H1 (cell line): ENCODE results near the gene FIGNL1.

Source experiments
- BRCA1 ChIP-seq: IDR thresholded peaks from 2 replicates; pipeline ENCODE4 v1.6.1; 2012; ENCODE audit warnings: low read depth, low read length, improper control_type of control experiment
- CHD2 ChIP-seq: IDR thresholded peaks from 2 replicates; pipeline ENCODE4 v1.6.1; 2012; ENCODE audit warnings: low read length, improper control_type of control experiment
- GTF2F1 ChIP-seq: IDR thresholded peaks from 2 replicates; pipeline ENCODE4 v1.6.1; 2012; ENCODE audit warnings: low read depth, low read length, improper control_type of control experiment, borderline replicate concordance
- KDM5A ChIP-seq: fragments of 200-600 bp; IDR thresholded peaks from 2 replicates; pipeline ENCODE4 v1.7.1; 2012; ENCODE audit warnings: mild to moderate bottlenecking, low read length, inconsistent platforms, mixed read lengths
- POLR2A ChIP-seq, 2 experiments: IDR thresholded peaks; 1 replicate in 1 of 2; 2 replicates in 1 of 2; pipeline ENCODE4 v1.6.1; 2011; ENCODE audit warnings: low read depth in 2 of 2, low read length in 2 of 2, mild to moderate bottlenecking in 2 of 2; ENCODE audit errors: control extremely low read depth in 1 of 2
- POLR2AphosphoS5 ChIP-seq: IDR thresholded peaks from 2 replicates; pipeline ENCODE4 v1.6.1; 2011; ENCODE audit warnings: low read depth, low read length
- TAF1 ChIP-seq: IDR thresholded peaks from 2 replicates; pipeline ENCODE4 v1.6.1; 2011; ENCODE audit warnings: mild to moderate bottlenecking, low read depth, low read length
- TF ChIP-seq, protein P1 (sequence below), 3 experiments: IDR thresholded peaks; 1 replicate in 2 of 3; 2 replicates in 1 of 3; pipeline versions ENCODE4 v1.5.1 to v1.6.1; 2011; ENCODE audit warnings: low read length in 3 of 3, mild to moderate bottlenecking in 3 of 3, inconsistent platforms in 2 of 3, low read depth in 1 of 3, moderate library complexity in 1 of 3; ENCODE audit not compliant: insufficient read depth in 1 of 3; ENCODE audit errors: control extremely low read depth in 1 of 3
- TF ChIP-seq, protein P2 (sequence below): IDR thresholded peaks from 2 replicates; pipeline ENCODE4 v1.6.1; 2011; ENCODE audit warnings: low read depth, mild to moderate bottlenecking, low read length; ENCODE audit not compliant: insufficient read depth
- TF ChIP-seq, protein P3 (sequence below): IDR thresholded peaks from 2 replicates; pipeline ENCODE4 v1.6.1; 2012; ENCODE audit warnings: inconsistent platforms
- TF ChIP-seq, protein P4 (sequence below): IDR thresholded peaks from 2 replicates; pipeline ENCODE4 v1.6.1; 2012; ENCODE audit warnings: inconsistent platforms

DNA sequence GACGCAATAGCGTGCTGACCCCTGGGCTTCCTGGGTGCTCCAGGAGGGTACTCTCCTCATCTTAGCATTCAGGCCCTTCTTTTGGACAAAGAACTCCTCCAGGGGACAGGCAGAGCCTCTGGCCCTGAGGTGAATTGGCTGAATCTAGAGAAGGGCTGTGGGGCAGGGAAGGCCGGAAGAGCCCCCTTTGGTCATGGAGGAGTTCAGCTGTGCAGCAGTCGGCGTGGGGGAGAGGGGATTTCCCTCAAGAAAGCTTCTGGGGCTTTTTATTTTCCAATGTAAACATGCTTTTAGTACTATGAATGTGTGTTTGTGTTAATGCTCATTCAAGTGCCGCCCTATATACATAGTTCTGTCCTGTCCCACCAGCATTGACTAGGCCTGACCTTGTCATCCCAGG, 38.8 kb downstream of the FIGNL1 start:
- no peak for TF ChIP-seq POLR2AphosphoS5
- TF ChIP-seq, protein P1, sequence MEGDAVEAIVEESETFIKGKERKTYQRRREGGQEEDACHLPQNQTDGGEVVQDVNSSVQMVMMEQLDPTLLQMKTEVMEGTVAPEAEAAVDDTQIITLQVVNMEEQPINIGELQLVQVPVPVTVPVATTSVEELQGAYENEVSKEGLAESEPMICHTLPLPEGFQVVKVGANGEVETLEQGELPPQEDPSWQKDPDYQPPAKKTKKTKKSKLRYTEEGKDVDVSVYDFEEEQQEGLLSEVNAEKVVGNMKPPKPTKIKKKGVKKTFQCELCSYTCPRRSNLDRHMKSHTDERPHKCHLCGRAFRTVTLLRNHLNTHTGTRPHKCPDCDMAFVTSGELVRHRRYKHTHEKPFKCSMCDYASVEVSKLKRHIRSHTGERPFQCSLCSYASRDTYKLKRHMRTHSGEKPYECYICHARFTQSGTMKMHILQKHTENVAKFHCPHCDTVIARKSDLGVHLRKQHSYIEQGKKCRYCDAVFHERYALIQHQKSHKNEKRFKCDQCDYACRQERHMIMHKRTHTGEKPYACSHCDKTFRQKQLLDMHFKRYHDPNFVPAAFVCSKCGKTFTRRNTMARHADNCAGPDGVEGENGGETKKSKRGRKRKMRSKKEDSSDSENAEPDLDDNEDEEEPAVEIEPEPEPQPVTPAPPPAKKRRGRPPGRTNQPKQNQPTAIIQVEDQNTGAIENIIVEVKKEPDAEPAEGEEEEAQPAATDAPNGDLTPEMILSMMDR (IDR thresholded peaks at IDR 0.05; ENCODE audit: control extremely low read depth in 1 of 3, insufficient read depth in 1 of 3, low read depth in 1 of 3, low read length in 3 of 3): no peak
- TF ChIP-seq KDM5A: no peak
- no peak for TF ChIP-seq POLR2A (IDR thresholded peaks at IDR 0.05; ENCODE audit: control extremely low read depth in 1 of 2, low read depth in 2 of 2, low read length in 2 of 2)
- no peak for TF ChIP-seq TAF1
- no peak for TF ChIP-seq CHD2
- TF ChIP-seq GTF2F1: no peak
- no peak for TF ChIP-seq BRCA1
- TF ChIP-seq, protein P2, sequence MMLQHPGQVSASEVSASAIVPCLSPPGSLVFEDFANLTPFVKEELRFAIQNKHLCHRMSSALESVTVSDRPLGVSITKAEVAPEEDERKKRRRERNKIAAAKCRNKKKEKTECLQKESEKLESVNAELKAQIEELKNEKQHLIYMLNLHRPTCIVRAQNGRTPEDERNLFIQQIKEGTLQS: no peak
- TF ChIP-seq, protein P3, sequence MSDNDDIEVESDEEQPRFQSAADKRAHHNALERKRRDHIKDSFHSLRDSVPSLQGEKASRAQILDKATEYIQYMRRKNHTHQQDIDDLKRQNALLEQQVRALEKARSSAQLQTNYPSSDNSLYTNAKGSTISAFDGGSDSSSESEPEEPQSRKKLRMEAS: no peak
- TF ChIP-seq, protein P4, sequence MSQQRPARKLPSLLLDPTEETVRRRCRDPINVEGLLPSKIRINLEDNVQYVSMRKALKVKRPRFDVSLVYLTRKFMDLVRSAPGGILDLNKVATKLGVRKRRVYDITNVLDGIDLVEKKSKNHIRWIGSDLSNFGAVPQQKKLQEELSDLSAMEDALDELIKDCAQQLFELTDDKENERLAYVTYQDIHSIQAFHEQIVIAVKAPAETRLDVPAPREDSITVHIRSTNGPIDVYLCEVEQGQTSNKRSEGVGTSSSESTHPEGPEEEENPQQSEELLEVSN: no peak
